H1 (cell line): ENCODE measurements around the gene ITPR1. TPM values are rescaled to one million over a fixed set of nuclear protein-coding genes. Genes with fewer than 3 reads are reported as not detected.

Experiments used
- CTCF ChIA-PET: fragments of 300-600 bp; sonication (Branson Sonifier 250); formaldehyde crosslinking; loops from one replicate; lab custom pipeline; 2021; ENCODE audit not compliant: partially characterized antibody; lab: Charles Lee
- POLR2A ChIA-PET: fragments of 300-600 bp; sonication (Branson Sonifier 250); formaldehyde crosslinking; loops from one replicate; lab custom pipeline; 2021; ENCODE audit warnings: inconsistent platforms; ENCODE audit not compliant: partially characterized antibody; lab: Charles Lee
- DNase-seq, 2 experiments: peaks; one replicate each; pipeline versions ENCODE4 v3.0.0 to v3.0.0-alpha.2; 2010 to 2022; ENCODE audit warnings: low spot score in 2 of 2, low read depth in 1 of 2, mixed read lengths in 1 of 2
- FAIRE-seq: peaks from 2 replicates; lab custom pipeline; 2011; peaks lifted over from hg19 to GRCh38; lab: Jason Lieb, UNC
- H2AFZ ChIP-seq: 2 replicates; pipeline ENCODE4 v1.8.1; 2012; ENCODE audit warnings: low read length, inconsistent platforms
- H2AK5ac ChIP-seq: 2 replicates; pipeline ENCODE4 v1.6.1; 2013; ENCODE audit warnings: low read depth, low read length
- H2BK120ac ChIP-seq: replicated peaks from 2 replicates; pipeline ENCODE3; 2013; ENCODE audit warnings: low read depth, low read length, inconsistent platforms
- H2BK12ac ChIP-seq: 2 replicates; pipeline ENCODE4 v1.6.1; 2013; ENCODE audit warnings: low read depth, low read length
- H2BK15ac ChIP-seq: 2 replicates; pipeline ENCODE4 v1.6.1; 2013; ENCODE audit warnings: low read length
- H2BK20ac ChIP-seq: 2 replicates; pipeline ENCODE4 v1.6.1; 2013; ENCODE audit warnings: low read length
- H2BK5ac ChIP-seq: 2 replicates; pipeline ENCODE4 v1.6.1; 2013; ENCODE audit warnings: low read depth, low read length
- H3K14ac ChIP-seq: 2 replicates; pipeline ENCODE4 v1.6.1; 2013; ENCODE audit warnings: inconsistent platforms; ENCODE audit not compliant: insufficient read length
- H3K18ac ChIP-seq: 2 replicates; pipeline ENCODE4 v1.6.1; 2013; ENCODE audit warnings: low read length; ENCODE audit errors: extremely low read depth
- H3K23ac ChIP-seq: 2 replicates; pipeline ENCODE4 v1.6.1; 2013; ENCODE audit warnings: inconsistent platforms; ENCODE audit not compliant: insufficient read length
- H3K23me2 ChIP-seq: 2 replicates; pipeline ENCODE4 v1.6.1; 2013; ENCODE audit warnings: low read depth, low read length
- H3K27ac ChIP-seq: 2 replicates; pipeline ENCODE4 v1.6.1; 2011; ENCODE audit warnings: low read depth, low read length, inconsistent platforms
- H3K27me3 ChIP-seq, 4 experiments: replicated peaks in 1 of 4; 1 replicate in 1 of 4; 2 replicates in 3 of 4; pipeline versions ENCODE4 v1.6.1 to v1.8.1; 2011 to 2013; ENCODE audit warnings: low read length in 3 of 4, mild to moderate bottlenecking in 3 of 4, inconsistent platforms in 2 of 4, mixed read lengths in 2 of 4, moderate library complexity in 1 of 4; ENCODE audit not compliant: control insufficient read depth in 3 of 4, insufficient read depth in 3 of 4; ENCODE audit errors: extremely low read depth in 1 of 4
- H3K36me3 ChIP-seq, 4 experiments: 2 replicates each; pipeline versions ENCODE4 v1.6.1 to v1.8.1; 2011 to 2013; ENCODE audit warnings: mild to moderate bottlenecking in 4 of 4, low read length in 3 of 4, moderate library complexity in 2 of 4, control low read depth in 1 of 4, inconsistent platforms in 1 of 4; ENCODE audit not compliant: insufficient read depth in 4 of 4, control insufficient read depth in 2 of 4
- H3K4ac ChIP-seq: replicated peaks from 2 replicates; pipeline ENCODE3; 2013; ENCODE audit warnings: low read length, low read depth, mixed read lengths, inconsistent platforms; ENCODE audit not compliant: insufficient read length
- H3K4me1 ChIP-seq, 4 experiments: replicated peaks in 1 of 4; 1 replicate in 1 of 4; 2 replicates in 3 of 4; pipeline versions ENCODE4 v1.6.1 to v1.8.1; 2011 to 2013; ENCODE audit warnings: low read length in 3 of 4, inconsistent platforms in 2 of 4, mixed read lengths in 1 of 4; ENCODE audit not compliant: insufficient read depth in 4 of 4, control insufficient read depth in 3 of 4
- H3K4me2 ChIP-seq, 2 experiments: 2 replicates each; pipeline versions ENCODE4 v1.6.1 to v1.8.1; 2011 to 2013; ENCODE audit warnings: low read depth in 2 of 2, low read length in 2 of 2, control low read depth in 1 of 2, inconsistent platforms in 1 of 2, mild to moderate bottlenecking in 1 of 2; ENCODE audit not compliant: insufficient read depth in 1 of 2
- H3K4me3 ChIP-seq, 4 experiments: fragments of 200-600, 300-600 bp in 1 of 4; sonication (generic), shearing (Covaris generic), sonication (Bioruptor Twin) in 1 of 4; 2 replicates each; pipeline versions ENCODE4 v1.5.1 to v1.8.1; 2011 to 2016; ENCODE audit warnings: low read length in 4 of 4, low read depth in 3 of 4, control low read depth in 2 of 4, inconsistent platforms in 2 of 4, mild to moderate bottlenecking in 2 of 4, mixed read lengths in 1 of 4, moderate library complexity in 1 of 4; ENCODE audit not compliant: insufficient read depth in 2 of 4; ENCODE audit errors: extremely low read depth in 1 of 4
- H3K56ac ChIP-seq: replicated peaks from 2 replicates; pipeline ENCODE3; 2013; ENCODE audit warnings: low read depth, mild to moderate bottlenecking, mixed read lengths, low read length, inconsistent platforms; ENCODE audit not compliant: insufficient read length
- H3K79me1 ChIP-seq: 2 replicates; pipeline ENCODE4 v1.6.1; 2013; ENCODE audit warnings: low read depth, low read length, control low read depth
- H3K79me2 ChIP-seq, 2 experiments: 2 replicates each; pipeline versions ENCODE4 v1.6.1 to v1.8.1; 2012 to 2013; ENCODE audit warnings: low read length in 2 of 2, mild to moderate bottlenecking in 2 of 2, inconsistent platforms in 1 of 2; ENCODE audit not compliant: insufficient read depth in 2 of 2, control insufficient read depth in 1 of 2
- H3K9ac ChIP-seq, 4 experiments: replicated peaks in 1 of 4; 1 replicate in 1 of 4; 2 replicates in 3 of 4; pipeline versions ENCODE4 v1.6.1 to v1.8.1; 2011 to 2013; ENCODE audit warnings: low read depth in 3 of 4, low read length in 3 of 4, control low read depth in 2 of 4, mild to moderate bottlenecking in 2 of 4, moderate library complexity in 2 of 4, inconsistent platforms in 1 of 4; ENCODE audit errors: extremely low read depth in 1 of 4
- H3K9me3 ChIP-seq, 2 experiments: 2 replicates each; pipeline versions ENCODE4 v1.6.1 to v1.8.1; 2012 to 2013; ENCODE audit warnings: mild to moderate bottlenecking in 2 of 2, moderate library complexity in 2 of 2, control low read depth in 1 of 2, inconsistent platforms in 1 of 2, low read depth in 1 of 2, low read length in 1 of 2, mixed read lengths in 1 of 2; ENCODE audit not compliant: insufficient read depth in 2 of 2
- H4K20me1 ChIP-seq, 2 experiments: replicated peaks in 1 of 2; 2 replicates each; pipeline versions ENCODE3 to v1.8.1; 2011 to 2013; ENCODE audit warnings: inconsistent platforms in 2 of 2, low read length in 2 of 2, mild to moderate bottlenecking in 1 of 2; ENCODE audit not compliant: insufficient read depth in 2 of 2, control insufficient read depth in 1 of 2
- H4K5ac ChIP-seq: 2 replicates; pipeline ENCODE4 v1.6.1; 2013; ENCODE audit warnings: low read length, low read depth, mixed read lengths, inconsistent platforms; ENCODE audit not compliant: insufficient read length
- H4K8ac ChIP-seq: 2 replicates; pipeline ENCODE4 v1.8.0; 2013; ENCODE audit warnings: mild to moderate bottlenecking, moderate library complexity, low read length, inconsistent platforms; ENCODE audit not compliant: insufficient read depth; ENCODE audit errors: extremely low read depth
- H4K91ac ChIP-seq: replicated peaks from 2 replicates; pipeline ENCODE3; 2013; ENCODE audit warnings: low read length, mixed read lengths, inconsistent platforms; ENCODE audit not compliant: insufficient read length
- CEBPB ChIP-seq: IDR thresholded peaks from 2 replicates; pipeline ENCODE4 v1.6.1; 2012; ENCODE audit warnings: low read depth, low read length
- NRF1 ChIP-seq: IDR thresholded peaks from 2 replicates; pipeline ENCODE4 v1.6.1; 2011; ENCODE audit warnings: mild to moderate bottlenecking, low read depth, low read length, improper control_type of control experiment
- RFX5 ChIP-seq: IDR thresholded peaks from 2 replicates; pipeline ENCODE4 v1.6.1; 2011; ENCODE audit warnings: low read depth, low read length, improper control_type of control experiment, borderline replicate concordance
- WGBS, 2 experiments: shearing (Covaris generic) in 1 of 2; methylation state at CpG; one replicate each; pipeline versions ENCODE4 v1.1.6 to v1.1.7; 2013 to 2015; ENCODE audit warnings: low lambda C conversion rate in 2 of 2, mixed read lengths in 2 of 2, inconsistent platforms in 1 of 2, low coverage in 1 of 2, missing lambda C conversion rate in 1 of 2; ENCODE audit not compliant: insufficient replicate concordance in 2 of 2, insufficient coverage in 1 of 2, insufficient read length in 1 of 2; ENCODE audit errors: extremely low coverage in 1 of 2, missing lambda C conversion rate in 1 of 2; 5-methylcytosine and 5-hydroxymethylcytosine counted together
- polyA plus RNA-seq, 7 experiments: library from polyadenylated mRNA; depleted of rRNA in 3 of 7; stranded (reverse) in 5 of 7; unstranded in 2 of 7; fragments of >200 nt in 5 of 7; fragments of 200-250 nt in 2 of 7; gene quantifications; 1 replicate in 5 of 7; 2 replicates in 1 of 7; 4 replicates in 1 of 7; pipeline versions ENCODE4 v1.2.1 to v1.2.3, GENCODE V29; 2011 to 2013; ENCODE audit warnings: missing spikeins in 2 of 7, mixed read lengths in 2 of 7
- total RNA-seq: library from RNA; stranded (reverse); fragmentation: NEBNext Ultra II Directional; extraction: Animal tissue kit (Norgen Biotek cat#: 25700); gene quantifications from 2 replicates; pipeline ENCODE4 v1.2.1, GENCODE V29; 2021

Gene ITPR1
- total and polyA plus RNA-seq, 2 of the 8 experiments (the other 6 are each of a cell fraction or from before 2014, with no cell fraction given): 2.5 to 16.3 TPM

- CTCF ChIA-PET: interaction anchor here (1.0 to 1.6 kb wide), 3 partner anchors 12 to 158 kb away, joined by 3 to 4 read pairs (median 3); no protein-coding TSS in a partner anchor
- TF ChIP-seq CEBPB (no peak), NRF1 (no peak), RFX5 (no peak)
Measured at GRCh38 chr3:4474683-4475490, 18.3 kb upstream of the ITPR1 start.

More at GRCh38 chr3:4474683-4475490, 18.3 kb upstream of the ITPR1 start:
- H2BK20ac ChIP-seq: no peak overlapping the region
- H3K56ac ChIP-seq: no peak overlapping the region
- no peak overlapping the region for H3K4me3 ChIP-seq
- no peak overlapping the region for H2BK5ac ChIP-seq
- no peaks in the 10 kb centered on the region for H3K9me3 ChIP-seq
- WGBS, 2 experiments: 82% methylated on average over 7 of the region's 7 CpGs; no CpG with 5 or more reads in 1 of the 2 experiments
- 0 out of 2 replicates have a peak, but pooled peaks cover 2% of the 10 kb centered on the region for H3K23me2 ChIP-seq
- H2BK12ac ChIP-seq: no peak overlapping the region
- H4K20me1 ChIP-seq: no peaks in the 10 kb centered on the region
- H3K23ac ChIP-seq: no peak overlapping the region
- no peaks in the 10 kb centered on the region; a peak in 1 of 7 replicates for H3K4me1 ChIP-seq
- H3K27me3 ChIP-seq: no peaks in the 10 kb centered on the region
- DNase-seq: no peak
- H3K79me1 ChIP-seq: no peaks in the 10 kb centered on the region
- POLR2A ChIA-PET: interaction anchor here (0.5 to 2.8 kb wide), 4 partner anchors 8 to 1325 kb away, joined by 3 to 26 read pairs (median 6); partner anchors contain the start of genes ITPR1 and SUMF1
- no peak overlapping the region for H3K14ac ChIP-seq
- peak overlapping the region; percentile 22; the same call in 1 of the 2 replicates for H2AFZ ChIP-seq
- H3K36me3 ChIP-seq: no peaks in the 10 kb centered on the region
- no peak overlapping the region for H4K5ac ChIP-seq
- H3K27ac ChIP-seq: no peak overlapping the region
- no peak overlapping the region for H3K9ac ChIP-seq
- FAIRE-seq: no peak
- H3K79me2 ChIP-seq: no peaks in the 10 kb centered on the region
- no peak overlapping the region; a peak in 1 of 4 replicates for H3K4me2 ChIP-seq
- peak overlapping the region; percentile 28; the same call in 1 of the 2 replicates for H4K8ac ChIP-seq
- no peak overlapping the region for H3K18ac ChIP-seq
- H2BK120ac ChIP-seq: no peak overlapping the region
- no peak overlapping the region for H2AK5ac ChIP-seq
- no peak overlapping the region for H2BK15ac ChIP-seq
- no peak overlapping the region for H4K91ac ChIP-seq
- H3K4ac ChIP-seq: no peak overlapping the region
